Natural killer cell treated with Interleukin-12 subunit alpha and Interleukin-12 subunit beta and Interleukin-15 and Interleukin-18, amount 100 ng/mL, for 72 hours (primary cell): ENCODE data around the gene WIF1. TPM values are rescaled to one million over a fixed set of nuclear protein-coding genes. Genes with fewer than 3 reads are reported as not detected.
A peak's percentile ranks its signal among the peaks of the same experiment; 100 is the strongest.

ENCODE experiments used
- ATAC-seq, 2 donors: fragments of 150-1000 bp; cut with Tn5 transposase in 1 of 2; sonication (Bioruptor Pico), chemical (Tn5 transposase) in 1 of 2; 2 replicates each; pipeline ENCODE4 v1.10.0; 2021
- DNase-seq: peaks from one replicate; pipeline ENCODE4 v3.0.0; 2022; ENCODE audit warnings: low spot score
- H3K27ac Mint-ChIP-seq, 2 donors: 1 replicate in 1 of 2; 2 replicates in 1 of 2; pipeline ENCODE4 v1.8.0; 2022; ENCODE audit warnings: mixed read lengths in 2 of 2, mild to moderate bottlenecking in 1 of 2, moderate library complexity in 1 of 2
- H3K27me3 Mint-ChIP-seq, 2 donors: 1 replicate in 1 of 2; 2 replicates in 1 of 2; pipeline ENCODE4 v1.8.0; 2022; ENCODE audit warnings: mixed read lengths in 2 of 2
- H3K36me3 Mint-ChIP-seq: one replicate; pipeline ENCODE4 v1.8.0; 2022; ENCODE audit warnings: mixed read lengths
- H3K4me1 Mint-ChIP-seq, 2 donors: 1 replicate in 1 of 2; 2 replicates in 1 of 2; pipeline ENCODE4 v1.8.0; 2022; ENCODE audit warnings: low read depth in 2 of 2, mixed read lengths in 2 of 2, mild to moderate bottlenecking in 1 of 2
- H3K4me3 Mint-ChIP-seq: one replicate; pipeline ENCODE4 v1.8.0; 2022; ENCODE audit warnings: mixed read lengths
- H3K9me3 Mint-ChIP-seq: 2 replicates; pipeline ENCODE4 v1.8.0; 2022; ENCODE audit warnings: mixed read lengths
- total RNA-seq, 2 donors: library from RNA; stranded (reverse); gene quantifications; one replicate each; pipeline ENCODE4 v1.2.3, GENCODE V29; 2022

Gene WIF1
- total RNA-seq, 2 donors from 2014 or later, result not detected

GRCh38 chr12:65147312-65147905 is 26.3 kb upstream of the WIF1 start:
- ATAC-seq (no peak), DNase-seq (no peak)
- Mint-ChIP-seq H3K27ac (no peak overlapping the region), H3K9me3 (no peaks in the 10 kb centered on the region), H3K4me3 (no peak overlapping the region), H3K36me3 (no peaks in the 10 kb centered on the region), H3K27me3 (peaks cover 28 to 60% of the 10 kb centered on the region in 2 donors), H3K4me1 (peaks cover 5 to 6% of the 10 kb centered on the region in 2 donors)

GRCh38 chr12:65140738-65141137 is 19.6 kb upstream of the WIF1 start:
- Mint-ChIP-seq H3K9me3 (no peaks in the 10 kb centered on the region), H3K27me3 (peaks cover 30 to 53% of the 10 kb centered on the region in 2 donors), H3K27ac (no peak overlapping the region), H3K4me1 (no peaks in the 10 kb centered on the region), H3K36me3 (peaks cover 7% of the 10 kb centered on the region), H3K4me3 (no peak overlapping the region)
- ATAC-seq (no peak), DNase-seq (no peak)

- H3K9me3 Mint-ChIP-seq, result no peaks in the 10 kb centered on the region
- H3K4me1 Mint-ChIP-seq, result no peaks in the 10 kb centered on the region
- no peak overlapping the region for H3K4me3 Mint-ChIP-seq
- H3K27me3 Mint-ChIP-seq, result peaks cover 28 to 42% of the 10 kb centered on the region in 2 donors
- H3K27ac Mint-ChIP-seq, result no peak overlapping the region
- DNase-seq, result no peak
- no peak for ATAC-seq
- H3K36me3 Mint-ChIP-seq, result peaks cover 7% of the 10 kb centered on the region
Measured at GRCh38 chr12:65139389-65139788, 18.3 kb upstream of the WIF1 start.

- DNase-seq (no peak), ATAC-seq (no peak)
- peaks cover 7% of the 10 kb centered on the region for H3K36me3 Mint-ChIP-seq
- no peak overlapping the region for H3K27ac Mint-ChIP-seq
- H3K9me3 Mint-ChIP-seq, result no peaks in the 10 kb centered on the region
- H3K27me3 Mint-ChIP-seq, result peaks cover 31 to 37% of the 10 kb centered on the region in 2 donors
- H3K4me3 Mint-ChIP-seq, result no peak overlapping the region
- H3K4me1 Mint-ChIP-seq, result no peaks in the 10 kb centered on the region
Measured at GRCh38 chr12:65133879-65134278, 12.8 kb upstream of the WIF1 start.

- Mint-ChIP-seq H3K36me3 (no peaks in the 10 kb centered on the region), H3K27ac (no peak overlapping the region), H3K4me1 (no peaks in the 10 kb centered on the region), H3K27me3 (peaks cover 6 to 9% of the 10 kb centered on the region in 2 donors), H3K9me3 (no peaks in the 10 kb centered on the region), H3K4me3 (no peak overlapping the region)
- ATAC-seq, result peak in 1 of 2 donors; percentile 81
- DNase-seq, result no peak
Measured at GRCh38 chr12:65126482-65126881, 5.4 kb upstream of the WIF1 start.

GRCh38 chr12:65125975-65126374 is 4.9 kb upstream of the WIF1 start:
- H3K4me1 Mint-ChIP-seq, result no peaks in the 10 kb centered on the region

GRCh38 chr12:65125247-65125646 is 4.1 kb upstream of the WIF1 start:
- H3K36me3 Mint-ChIP-seq, result no peaks in the 10 kb centered on the region
- H3K9me3 Mint-ChIP-seq, result no peaks in the 10 kb centered on the region
- DNase-seq (no peak), ATAC-seq (no peak)
- no peaks in the 10 kb centered on the region for H3K4me1 Mint-ChIP-seq
- no peak overlapping the region for H3K27ac Mint-ChIP-seq
- peaks cover 12 to 14% of the 10 kb centered on the region in 2 donors for H3K27me3 Mint-ChIP-seq
- H3K4me3 Mint-ChIP-seq, result no peak overlapping the region

More at GRCh38 chr12:65125975-65126374, 4.9 kb upstream of the WIF1 start:
- Mint-ChIP-seq H3K9me3 (no peaks in the 10 kb centered on the region), H3K36me3 (no peaks in the 10 kb centered on the region), H3K27me3 (peaks cover 5 to 8% of the 10 kb centered on the region in 2 donors), H3K27ac (no peak overlapping the region), H3K4me3 (no peak overlapping the region)
- ATAC-seq, result peak in 1 of 2 donors; percentile 43
- no peak for DNase-seq

GRCh38 chr12:65123435-65124063 is 2.4 kb upstream of the WIF1 start:
- no peak for DNase-seq

GRCh38 chr12:65122703-65123102 is 1.6 kb upstream of the WIF1 start:
- Mint-ChIP-seq H3K36me3 (no peaks in the 10 kb centered on the region), H3K27ac (no peak overlapping the region), H3K27me3 (peaks cover 18 to 28% of the 10 kb centered on the region in 2 donors), H3K4me3 (no peak overlapping the region), H3K4me1 (no peaks in the 10 kb centered on the region), H3K9me3 (no peaks in the 10 kb centered on the region)
- DNase-seq, result no peak
- no peak for ATAC-seq

More at GRCh38 chr12:65123435-65124063, 2.4 kb upstream of the WIF1 start:
- Mint-ChIP-seq H3K27me3 (peaks cover 15 to 25% of the 10 kb centered on the region in 2 donors), H3K27ac (no peak overlapping the region), H3K4me1 (no peaks in the 10 kb centered on the region), H3K4me3 (no peak overlapping the region), H3K36me3 (no peaks in the 10 kb centered on the region), H3K9me3 (no peaks in the 10 kb centered on the region)
- ATAC-seq, result no peak

GRCh38 chr12:65121956-65122469 is 908 bp upstream of the WIF1 start:
- no peak overlapping the region for H3K27ac Mint-ChIP-seq
- H3K36me3 Mint-ChIP-seq, result no peaks in the 10 kb centered on the region
- DNase-seq (no peak), ATAC-seq (no peak)
- H3K27me3 Mint-ChIP-seq, result peaks cover 20 to 28% of the 10 kb centered on the region in 2 donors
- no peaks in the 10 kb centered on the region for H3K4me1 Mint-ChIP-seq
- H3K4me3 Mint-ChIP-seq, result no peak overlapping the region
- no peaks in the 10 kb centered on the region for H3K9me3 Mint-ChIP-seq

GRCh38 chr12:65119063-65119462 is 2.0 kb downstream of the WIF1 start:
- no peaks in the 10 kb centered on the region for H3K36me3 Mint-ChIP-seq
- DNase-seq, result no peak
- H3K4me1 Mint-ChIP-seq, result no peaks in the 10 kb centered on the region
- no peak for ATAC-seq
- H3K27ac Mint-ChIP-seq, result no peak overlapping the region
- peaks cover 22 to 35% of the 10 kb centered on the region in 2 donors for H3K27me3 Mint-ChIP-seq
- H3K9me3 Mint-ChIP-seq, result no peaks in the 10 kb centered on the region
- no peak overlapping the region for H3K4me3 Mint-ChIP-seq

GRCh38 chr12:65113621-65114035 is 7.5 kb downstream of the WIF1 start:
- Mint-ChIP-seq H3K27me3 (peaks cover 28 to 49% of the 10 kb centered on the region in 2 donors), H3K4me3 (no peak overlapping the region)

GRCh38 chr12:65106948-65107347 is 14.2 kb downstream of the WIF1 start:
- ATAC-seq (no peak), DNase-seq (no peak)
- Mint-ChIP-seq H3K4me1 (no peaks in the 10 kb centered on the region), H3K27me3 (peaks cover 12 to 25% of the 10 kb centered on the region in 2 donors), H3K9me3 (no peaks in the 10 kb centered on the region), H3K27ac (no peak overlapping the region), H3K36me3 (no peaks in the 10 kb centered on the region), H3K4me3 (no peak overlapping the region)

More at GRCh38 chr12:65113621-65114035, 7.5 kb downstream of the WIF1 start:
- no peaks in the 10 kb centered on the region for H3K9me3 Mint-ChIP-seq
- H3K27ac Mint-ChIP-seq, result no peak overlapping the region
- ATAC-seq (no peak), DNase-seq (no peak)
- no peaks in the 10 kb centered on the region for H3K36me3 Mint-ChIP-seq
- H3K4me1 Mint-ChIP-seq, result no peaks in the 10 kb centered on the region

GRCh38 chr12:65100140-65100539 is 21.0 kb downstream of the WIF1 start:
- Mint-ChIP-seq H3K27ac (no peak overlapping the region), H3K4me3 (no peak overlapping the region), H3K36me3 (no peaks in the 10 kb centered on the region), H3K4me1 (no peaks in the 10 kb centered on the region), H3K27me3 (peaks cover 19 to 31% of the 10 kb centered on the region in 2 donors), H3K9me3 (no peaks in the 10 kb centered on the region)
- ATAC-seq, result no peak
- DNase-seq, result no peak
